HG03103 (cell line): ENCODE measurements around the gene COL15A1.
"Not testable (repeated sequence)": the region's sequence is repeated elsewhere in the genome, so short reads cannot be mapped to it uniquely, and the experiment has no call there.

ENCODE experiments used
- ATAC-seq: cut with Tn5 transposase; IDR thresholded peaks from one replicate; pipeline ENCODE4 v1.9.1; 2021; ENCODE audit warnings: low read depth; ENCODE audit not compliant: unreplicated experiment

Gene COL15A1

GRCh38 chr9:99073347-99073746 is 129.6 kb downstream of the COL15A1 start:
- ATAC-seq, result no peak

GRCh38 chr9:99073985-99074901 is 130.5 kb downstream of the COL15A1 start:
- no peak for ATAC-seq

- no peak for ATAC-seq
Observed at GRCh38 chr9:99074902-99075245, 131.2 kb downstream of the COL15A1 start.

GRCh38 chr9:99075246-99075912 is 131.7 kb downstream of the COL15A1 start:
- no peak for ATAC-seq

GRCh38 chr9:99076030-99076429 is 132.3 kb downstream of the COL15A1 start:
- ATAC-seq, result no peak

- no peak for ATAC-seq
Observed at GRCh38 chr9:99076483-99077171, 132.9 kb downstream of the COL15A1 start.

- ATAC-seq, result no peak
Observed at GRCh38 chr9:99078717-99079116, 135.0 kb downstream of the COL15A1 start.

GRCh38 chr9:99079542-99079941 is 135.8 kb downstream of the COL15A1 start:
- no peak for ATAC-seq

GRCh38 chr9:99083051-99083450 is 139.3 kb downstream of the COL15A1 start:
- ATAC-seq, result no peak

- ATAC-seq, result no peak
Observed at GRCh38 chr9:99085949-99086948, 142.5 kb downstream of the COL15A1 start.

GRCh38 chr9:99087462-99087861 is 143.8 kb downstream of the COL15A1 start:
- ATAC-seq, result no peak

GRCh38 chr9:99090336-99091130 is 146.8 kb downstream of the COL15A1 start:
- ATAC-seq, result no peak

- no peak for ATAC-seq
Observed at GRCh38 chr9:99092643-99093491, 149.2 kb downstream of the COL15A1 start.

GRCh38 chr9:99093492-99093791 is 149.7 kb downstream of the COL15A1 start:
- no peak for ATAC-seq

GRCh38 chr9:99095565-99095964 is 151.9 kb downstream of the COL15A1 start:
- ATAC-seq, result no peak

GRCh38 chr9:99096409-99096808 is 152.7 kb downstream of the COL15A1 start:
- ATAC-seq, result no peak

GRCh38 chr9:99099806-99100585 is 156.3 kb downstream of the COL15A1 start:
- ATAC-seq, result not testable (repeated sequence)

- ATAC-seq, result no peak
Observed at GRCh38 chr9:99101271-99101670, 157.6 kb downstream of the COL15A1 start.
